ENCODE measurements around the gene CTNNA2.

CTNNA2 gene

GRCh38 chr2:79982445-79982844, 469.6 kb downstream of the CTNNA2 start:
- Histone ChIP-seq H3K4me3 (ENCODE audit: low read depth, low read length) (no peak overlapping the region), H3K36me3 (replicated peaks) (no peaks in the 10 kb centered on the region), H3K27ac (no peak overlapping the region), H3K27me3 (replicated peaks) (no peaks in the 10 kb centered on the region)
- peak; percentile 52 for TF ChIP-seq CTCF (IDR thresholded peaks at IDR 0.05; ENCODE audit: low read depth, low read length, missing control alignments)
- DNase-seq, result no peak
- in situ Hi-C loops (cut with HindIII; ENCODE audit: low pct_ligation_motif_present, low sequenced_read_pairs), result no loop called here

GRCh38 chr2:79984476-79984875, 471.6 kb downstream of the CTNNA2 start:
- H3K4me3 ChIP-seq (ENCODE audit: low read depth, low read length), result no peak overlapping the region
- H3K36me3 ChIP-seq (replicated peaks), result no peaks in the 10 kb centered on the region
- in situ Hi-C loops (cut with HindIII; ENCODE audit: low pct_ligation_motif_present, low sequenced_read_pairs), result no loop called here
- H3K27ac ChIP-seq, result no peak overlapping the region
- no peaks in the 10 kb centered on the region for H3K27me3 ChIP-seq (replicated peaks)
- TF ChIP-seq CTCF (IDR thresholded peaks at IDR 0.05; ENCODE audit: low read depth, low read length, missing control alignments), result no peak
- no peak for DNase-seq

GRCh38 chr2:79985145-79985544, 472.3 kb downstream of the CTNNA2 start:
- no peak for DNase-seq
- no peak overlapping the region for H3K4me3 ChIP-seq (ENCODE audit: low read depth, low read length)
- no peaks in the 10 kb centered on the region for H3K36me3 ChIP-seq (replicated peaks)
- H3K27ac ChIP-seq, result no peak overlapping the region
- no peak for TF ChIP-seq CTCF (IDR thresholded peaks at IDR 0.05; ENCODE audit: low read depth, low read length, missing control alignments)
- in situ Hi-C loops (cut with HindIII; ENCODE audit: low pct_ligation_motif_present, low sequenced_read_pairs), result no loop called here
- H3K27me3 ChIP-seq (replicated peaks), result no peaks in the 10 kb centered on the region

- in situ Hi-C loops (cut with HindIII; ENCODE audit: low pct_ligation_motif_present, low sequenced_read_pairs), result no loop called here
- no peak for TF ChIP-seq CTCF (IDR thresholded peaks at IDR 0.05; ENCODE audit: low read depth, low read length, missing control alignments)
- Histone ChIP-seq H3K4me3 (ENCODE audit: low read depth, low read length) (no peak overlapping the region), H3K27ac (no peak overlapping the region), H3K36me3 (replicated peaks) (no peaks in the 10 kb centered on the region), H3K27me3 (replicated peaks) (no peaks in the 10 kb centered on the region)
- DNase-seq, result no peak
Measured at GRCh38 chr2:79985571-79985970, 472.7 kb downstream of the CTNNA2 start.

GRCh38 chr2:79993144-79993543, 480.3 kb downstream of the CTNNA2 start:
- no peaks in the 10 kb centered on the region for H3K36me3 ChIP-seq (replicated peaks)
- in situ Hi-C loops (cut with HindIII; ENCODE audit: low pct_ligation_motif_present, low sequenced_read_pairs), result no loop called here
- no peaks in the 10 kb centered on the region for H3K27me3 ChIP-seq (replicated peaks)
- no peak for TF ChIP-seq CTCF (IDR thresholded peaks at IDR 0.05; ENCODE audit: low read depth, low read length, missing control alignments)
- no peak overlapping the region for H3K27ac ChIP-seq
- DNase-seq, result no peak
- no peak overlapping the region for H3K4me3 ChIP-seq (ENCODE audit: low read depth, low read length)

- Histone ChIP-seq H3K36me3 (replicated peaks) (no peaks in the 10 kb centered on the region), H3K4me3 (ENCODE audit: low read depth, low read length) (no peak overlapping the region), H3K27me3 (replicated peaks) (no peaks in the 10 kb centered on the region), H3K27ac (no peak overlapping the region)
- TF ChIP-seq CTCF (IDR thresholded peaks at IDR 0.05; ENCODE audit: low read depth, low read length, missing control alignments), result no peak
- in situ Hi-C loops (cut with HindIII; ENCODE audit: low pct_ligation_motif_present, low sequenced_read_pairs), result no loop called here
- no peak for DNase-seq
Measured at GRCh38 chr2:79994161-79994560, 481.3 kb downstream of the CTNNA2 start.

Measured in brain microvascular endothelial cell (primary cell).